ENCODE data around the gene PAX8. TPM values are rescaled to one million over a fixed set of nuclear protein-coding genes. Genes with fewer than 3 reads are reported as not detected.
A peak's percentile ranks its signal among the peaks of the same experiment; 100 is the strongest.

Gene PAX8
- total and polyA plus RNA-seq, 8 donors: 0.28 to 6.5 (median 1.1) TPM; not detected in 3

- 85 to 96% (median 90%) methylated on average over 4 to 15 of the region's 15 CpGs for WGBS, 5 donors
These were observed 96.1 kb downstream of the PAX8 start for GRCh38 chr2:113182471-113183260.

DNA sequence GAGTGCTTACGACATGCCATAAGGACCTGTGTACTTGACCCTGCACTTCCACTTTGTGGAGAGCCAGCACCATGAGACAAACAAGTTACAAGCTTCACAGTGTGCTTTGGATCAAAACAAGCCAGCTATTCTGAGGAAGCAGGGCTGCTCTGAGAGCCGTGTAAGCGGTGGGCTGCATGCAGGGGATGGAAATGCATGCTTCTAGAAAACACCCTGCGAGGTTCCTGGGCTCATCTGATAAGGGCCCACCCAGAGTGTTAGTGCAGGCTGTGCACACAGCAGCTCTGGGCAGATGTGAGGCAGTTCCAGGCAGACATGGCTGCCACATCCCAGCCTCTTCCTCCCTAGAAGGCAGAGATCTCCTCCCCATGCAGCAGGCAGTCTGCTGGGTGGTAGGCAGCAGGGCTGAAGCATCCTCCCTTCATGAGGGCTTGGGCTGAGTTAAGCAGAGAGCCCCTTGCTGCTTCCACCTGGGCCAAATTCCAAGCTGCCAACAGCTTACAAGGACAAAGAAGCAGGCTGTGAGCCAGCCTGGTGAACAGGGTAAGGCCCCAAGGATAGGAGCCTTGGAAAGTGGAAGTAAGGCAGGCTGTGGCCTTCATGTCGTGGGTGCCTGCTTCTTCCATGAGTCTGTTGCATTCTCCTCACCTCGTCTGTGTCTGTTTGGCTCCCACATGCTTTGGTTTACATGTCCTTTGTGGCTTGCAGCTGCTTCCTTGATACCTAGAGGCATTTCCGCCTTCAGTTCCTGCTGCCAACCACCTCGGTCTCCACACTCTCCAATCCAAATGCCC is 97.3 kb downstream of the PAX8 start:
- peaks cover 17 to 70% (median 49%) of the 10 kb centered on the region in 4 donors for H3K4me1 ChIP-seq
- intact Hi-C loops (cut with DNase I; ENCODE audit: low total_unique reads): no loop called here
- no peak overlapping the region for H3K4me3 ChIP-seq
- DNase-seq: peak; percentile 33 to 59
- peak overlapping the region; percentile 1 to 73 (median 59) for H3K27ac ChIP-seq
- no peaks in the 10 kb centered on the region for H3K9me3 ChIP-seq
- H3K27me3 ChIP-seq: no peaks in the 10 kb centered on the region
- peaks cover 3 to 19% (median 14%) of the 10 kb centered on the region in 4 donors for H3K36me3 ChIP-seq
- 22 to 51% (median 29%) methylated on average over 7 to 8 of the region's 8 CpGs for WGBS, 5 donors
- no peak for TF ChIP-seq EP300 (IDR thresholded peaks at IDR 0.05)
- TF ChIP-seq POLR2A (IDR thresholded peaks at IDR 0.05): no peak
- TF ChIP-seq, protein P1, sequence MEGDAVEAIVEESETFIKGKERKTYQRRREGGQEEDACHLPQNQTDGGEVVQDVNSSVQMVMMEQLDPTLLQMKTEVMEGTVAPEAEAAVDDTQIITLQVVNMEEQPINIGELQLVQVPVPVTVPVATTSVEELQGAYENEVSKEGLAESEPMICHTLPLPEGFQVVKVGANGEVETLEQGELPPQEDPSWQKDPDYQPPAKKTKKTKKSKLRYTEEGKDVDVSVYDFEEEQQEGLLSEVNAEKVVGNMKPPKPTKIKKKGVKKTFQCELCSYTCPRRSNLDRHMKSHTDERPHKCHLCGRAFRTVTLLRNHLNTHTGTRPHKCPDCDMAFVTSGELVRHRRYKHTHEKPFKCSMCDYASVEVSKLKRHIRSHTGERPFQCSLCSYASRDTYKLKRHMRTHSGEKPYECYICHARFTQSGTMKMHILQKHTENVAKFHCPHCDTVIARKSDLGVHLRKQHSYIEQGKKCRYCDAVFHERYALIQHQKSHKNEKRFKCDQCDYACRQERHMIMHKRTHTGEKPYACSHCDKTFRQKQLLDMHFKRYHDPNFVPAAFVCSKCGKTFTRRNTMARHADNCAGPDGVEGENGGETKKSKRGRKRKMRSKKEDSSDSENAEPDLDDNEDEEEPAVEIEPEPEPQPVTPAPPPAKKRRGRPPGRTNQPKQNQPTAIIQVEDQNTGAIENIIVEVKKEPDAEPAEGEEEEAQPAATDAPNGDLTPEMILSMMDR (IDR thresholded peaks at IDR 0.05): no peak
- TF ChIP-seq POLR2AphosphoS5 (IDR thresholded peaks at IDR 0.05): no peak

More at GRCh38 chr2:113182471-113183260, 96.1 kb downstream of the PAX8 start:
- TF ChIP-seq, protein P1 (IDR thresholded peaks at IDR 0.05): no peak
- TF ChIP-seq POLR2A (IDR thresholded peaks at IDR 0.05): no peak
- TF ChIP-seq POLR2AphosphoS5 (IDR thresholded peaks at IDR 0.05): no peak
- no peak for TF ChIP-seq EP300 (IDR thresholded peaks at IDR 0.05)
- H3K4me3 ChIP-seq: no peak overlapping the region
- peak overlapping the region in 1 of 5 donors; percentile 65 for H3K27ac ChIP-seq
- DNase-seq: no peak
- H3K4me1 ChIP-seq: peaks cover 17 to 70% (median 49%) of the 10 kb centered on the region in 4 donors
- H3K9me3 ChIP-seq: no peaks in the 10 kb centered on the region
- intact Hi-C loops (cut with DNase I; ENCODE audit: low total_unique reads): no loop called here
- no peaks in the 10 kb centered on the region for H3K27me3 ChIP-seq
- peaks cover 3 to 22% (median 14%) of the 10 kb centered on the region in 4 donors for H3K36me3 ChIP-seq

- no peaks in the 10 kb centered on the region for H3K27me3 ChIP-seq
- TF ChIP-seq POLR2AphosphoS5 (IDR thresholded peaks at IDR 0.05): no peak
- TF ChIP-seq EP300 (IDR thresholded peaks at IDR 0.05): no peak
- TF ChIP-seq, protein P1 (IDR thresholded peaks at IDR 0.05): no peak
- no peak for TF ChIP-seq POLR2A (IDR thresholded peaks at IDR 0.05)
- no peaks in the 10 kb centered on the region for H3K9me3 ChIP-seq
- peaks cover 12 to 69% (median 42%) of the 10 kb centered on the region in 4 donors for H3K4me1 ChIP-seq
- peak overlapping the region; percentile 20 to 73 (median 59) for H3K27ac ChIP-seq
- H3K4me3 ChIP-seq: no peak overlapping the region
- WGBS, 5 donors: 81 to 85% (median 83%) methylated on average over 13 to 17 of the region's 17 CpGs
- peak in 1 of 2 donors; percentile 24 for DNase-seq
- peaks cover under 1 to 18% (median 13%) of the 10 kb centered on the region in 4 donors for H3K36me3 ChIP-seq
- intact Hi-C loops (cut with DNase I; ENCODE audit: low total_unique reads): no loop called here
These were observed 98.4 kb downstream of the PAX8 start for GRCh38 chr2:113180131-113180946.

Measured in stomach (tissue), 9 donors.